B cell (primary cell): ENCODE measurements around the gene ZMAT5. TPM values are rescaled to one million over a fixed set of nuclear protein-coding genes. Genes with fewer than 3 reads are reported as not detected.

Source experiments
- ATAC-seq: fragments of 200-7000 bp; cut with Tn5 transposase; one replicate; pipeline ENCODE4 v1.10.0; 2021; ENCODE audit warnings: low read depth, mild to moderate bottlenecking, moderate number of reproducible peaks, moderate library complexity
- CTCF ChIA-PET: fragments of 350-600 bp; sonication (Branson Sonifier 250); formaldehyde crosslinking; loops from one replicate; lab custom pipeline; 2021; ENCODE audit warnings: antibody characterized with exemption, inconsistent platforms; lab: Charles Lee
- POLR2A ChIA-PET: fragments of 350-600 bp; sonication (Branson Sonifier 250); formaldehyde crosslinking; loops from one replicate; lab custom pipeline; 2021; ENCODE audit warnings: antibody characterized with exemption; lab: Charles Lee
- DNase-seq: peaks from one replicate; pipeline ENCODE4 v3.0.0; 2013
- H2AFZ ChIP-seq: 2 replicates; pipeline ENCODE4 v1.6.1; 2012; ENCODE audit warnings: mild to moderate bottlenecking, low read depth, low read length; ENCODE audit not compliant: insufficient read depth, poor library complexity, severe bottlenecking
- H3K27ac ChIP-seq, 2 donors: 1 replicate in 1 of 2; 2 replicates in 1 of 2; pipeline ENCODE4 v1.5.1; 2012 to 2013; ENCODE audit warnings: low read length in 2 of 2, mild to moderate bottlenecking in 2 of 2, moderate library complexity in 1 of 2
- H3K27me3 ChIP-seq, 4 experiments: fragments of 200-600 bp in 1 of 4; sonication (generic) in 1 of 4; replicated peaks in 1 of 4; 1 replicate in 2 of 4; 2 replicates in 2 of 4; pipeline versions ENCODE4 v1.6.1 to v1.7.0; 2013 to 2016; ENCODE audit warnings: low read length in 3 of 4, mild to moderate bottlenecking in 2 of 4, mixed read lengths in 1 of 4, moderate library complexity in 1 of 4; ENCODE audit not compliant: insufficient read depth in 4 of 4, control insufficient read depth in 3 of 4; ENCODE audit errors: control extremely low read depth in 1 of 4
- H3K36me3 ChIP-seq, 2 experiments: replicated peaks in 1 of 2; 1 replicate in 1 of 2; 2 replicates in 1 of 2; pipeline versions ENCODE4 v1.6.1 to v1.7.1; 2013; ENCODE audit warnings: low read length in 1 of 2; ENCODE audit not compliant: insufficient read depth in 2 of 2, control insufficient read depth in 1 of 2; ENCODE audit errors: control extremely low read depth in 1 of 2, extremely low read depth in 1 of 2
- H3K4me1 ChIP-seq, 2 donors: fragments of 200-600 bp in 1 of 2; sonication (generic) in 1 of 2; 1 replicate in 1 of 2; 2 replicates in 1 of 2; pipeline versions ENCODE4 v1.5.1 to v1.6.1; 2013 to 2017; ENCODE audit warnings: low read length in 2 of 2; ENCODE audit not compliant: control insufficient read depth in 2 of 2, insufficient read depth in 2 of 2
- H3K4me2 ChIP-seq: replicated peaks from 2 replicates; pipeline ENCODE3; 2012; ENCODE audit warnings: mild to moderate bottlenecking, low read depth, low read length; ENCODE audit not compliant: poor library complexity, severe bottlenecking
- H3K4me3 ChIP-seq, 5 experiments: fragments of 200-600 bp in 1 of 5; sonication (generic) in 1 of 5; 1 replicate in 3 of 5; 2 replicates in 2 of 5; pipeline versions ENCODE4 v1.5.1 to v1.7.0; 2011 to 2016; ENCODE audit warnings: low read length in 4 of 5, mild to moderate bottlenecking in 4 of 5, low read depth in 2 of 5, control low read depth in 1 of 5, moderate library complexity in 1 of 5; ENCODE audit not compliant: insufficient read depth in 1 of 5; ENCODE audit errors: control extremely low read depth in 1 of 5, extremely low read depth in 1 of 5
- H3K79me2 ChIP-seq: fragments of 200-600 bp; sonication (generic); one replicate; pipeline ENCODE4 v1.6.0; 2016; ENCODE audit warnings: low read length; ENCODE audit not compliant: control insufficient read depth, insufficient read depth
- H3K9ac ChIP-seq: fragments of 200-600 bp; sonication (generic); 2 replicates; pipeline ENCODE4 v1.6.1; 2017; ENCODE audit warnings: mild to moderate bottlenecking, low read length, moderate library complexity
- H3K9me3 ChIP-seq, 3 donors: one replicate each; pipeline versions ENCODE4 v1.6.1 to v1.7.1; 2013; ENCODE audit warnings: low read length in 2 of 3; ENCODE audit not compliant: control insufficient read depth in 2 of 3, insufficient read depth in 1 of 3; ENCODE audit errors: control extremely low read depth in 1 of 3
- H4K20me1 ChIP-seq: 2 replicates; pipeline ENCODE4 v1.6.0; 2012; ENCODE audit warnings: mild to moderate bottlenecking, low read length; ENCODE audit not compliant: insufficient read depth, control insufficient read depth, poor library complexity, severe bottlenecking
- H3K27ac Mint-ChIP-seq: one replicate; pipeline ENCODE4 v1.8.0; 2021; ENCODE audit warnings: mixed read lengths
- H3K27me3 Mint-ChIP-seq: one replicate; pipeline ENCODE4 v1.8.0; 2021; ENCODE audit warnings: mixed read lengths
- H3K4me1 Mint-ChIP-seq: one replicate; pipeline ENCODE4 v1.8.0; 2021; ENCODE audit warnings: mixed read lengths
- H3K4me3 Mint-ChIP-seq: one replicate; pipeline ENCODE4 v1.8.0; 2021; ENCODE audit warnings: mixed read lengths
- H3K9me3 Mint-ChIP-seq: one replicate; pipeline ENCODE4 v1.8.0; 2022; ENCODE audit warnings: mixed read lengths; ENCODE audit not compliant: insufficient read depth
- EZH2 ChIP-seq: IDR thresholded peaks from 2 replicates; pipeline ENCODE4 v1.6.1; 2012; ENCODE audit warnings: borderline replicate concordance, low read depth, mild to moderate bottlenecking, moderate library complexity, low read length; ENCODE audit not compliant: insufficient read depth, poor library complexity, severe bottlenecking
- WGBS: methylation state at CpG from one replicate; pipeline ENCODE4 v1.1.5; 2013; ENCODE audit warnings: missing lambda C conversion rate; ENCODE audit not compliant: insufficient coverage; 5-methylcytosine and 5-hydroxymethylcytosine counted together
- intact Hi-C: fragments of 100-400 bp; cut with micrococcal nuclease; formaldehyde crosslinking; loops from one replicate; pipeline ENCODE4 v1.10.0; 2022
- polyA plus RNA-seq: library from polyadenylated mRNA; depleted of rRNA; stranded (reverse); fragments of >200 nt; gene quantifications from 2 replicates; pipeline ENCODE4 v1.2.3, GENCODE V29; 2012
- total RNA-seq, 2 donors: library from RNA; stranded (reverse); fragments of 120-200 nt in 1 of 2; gene quantifications; 1 replicate in 1 of 2; 2 replicates in 1 of 2; pipeline versions ENCODE4 v1.2.3 to v1.2.4, GENCODE V29; 2013 to 2022
- TF ChIP-seq, protein P1 (sequence below): fragments of 200-600 bp; IDR thresholded peaks from one replicate; pipeline ENCODE4 v1.8.0; 2022; ENCODE audit warnings: antibody characterized with exemption, mild to moderate bottlenecking

Gene ZMAT5
- total and polyA plus RNA-seq, 2 donors (not counting 1 experiment from before 2014, with no cell fraction given), result 17.8 to 26.3 TPM

DNA sequence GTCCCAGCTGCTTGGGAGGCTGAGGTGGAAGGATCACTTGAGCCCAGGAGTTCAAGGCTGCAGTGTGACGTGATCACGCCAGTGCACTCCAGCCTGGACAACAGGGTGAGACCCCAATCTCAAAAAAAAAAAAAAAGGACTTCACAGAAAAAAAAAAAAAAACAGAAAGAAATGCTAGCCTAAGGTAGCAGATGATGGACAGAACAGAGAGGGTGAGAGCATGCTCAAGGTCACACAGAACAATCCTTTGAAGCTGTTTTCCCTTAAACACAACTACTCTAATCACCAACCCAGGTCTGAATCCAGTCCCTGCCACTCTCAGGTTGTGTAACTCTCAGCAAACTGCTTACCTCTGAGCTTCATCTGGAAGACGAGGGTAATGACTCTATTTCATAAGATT, 9.7 kb downstream of the ZMAT5 start:
- H3K4me1 Mint-ChIP-seq, result peaks cover 6% of the 10 kb centered on the region
- ChIA-PET CTCF (no interaction called here), POLR2A (interaction anchor here (0.7 kb wide), 4 partner anchors 12 to 490 kb away, joined by 3 to 13 read pairs (median 10); no protein-coding TSS in a partner anchor)
- no peaks in the 10 kb centered on the region for H3K9me3 ChIP-seq
- no peak for TF ChIP-seq EZH2
- TF ChIP-seq, protein P1, sequence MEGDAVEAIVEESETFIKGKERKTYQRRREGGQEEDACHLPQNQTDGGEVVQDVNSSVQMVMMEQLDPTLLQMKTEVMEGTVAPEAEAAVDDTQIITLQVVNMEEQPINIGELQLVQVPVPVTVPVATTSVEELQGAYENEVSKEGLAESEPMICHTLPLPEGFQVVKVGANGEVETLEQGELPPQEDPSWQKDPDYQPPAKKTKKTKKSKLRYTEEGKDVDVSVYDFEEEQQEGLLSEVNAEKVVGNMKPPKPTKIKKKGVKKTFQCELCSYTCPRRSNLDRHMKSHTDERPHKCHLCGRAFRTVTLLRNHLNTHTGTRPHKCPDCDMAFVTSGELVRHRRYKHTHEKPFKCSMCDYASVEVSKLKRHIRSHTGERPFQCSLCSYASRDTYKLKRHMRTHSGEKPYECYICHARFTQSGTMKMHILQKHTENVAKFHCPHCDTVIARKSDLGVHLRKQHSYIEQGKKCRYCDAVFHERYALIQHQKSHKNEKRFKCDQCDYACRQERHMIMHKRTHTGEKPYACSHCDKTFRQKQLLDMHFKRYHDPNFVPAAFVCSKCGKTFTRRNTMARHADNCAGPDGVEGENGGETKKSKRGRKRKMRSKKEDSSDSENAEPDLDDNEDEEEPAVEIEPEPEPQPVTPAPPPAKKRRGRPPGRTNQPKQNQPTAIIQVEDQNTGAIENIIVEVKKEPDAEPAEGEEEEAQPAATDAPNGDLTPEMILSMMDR, result no peak
- ATAC-seq, result no peak
- no peaks in the 10 kb centered on the region for H3K27me3 Mint-ChIP-seq
- no peak overlapping the region for H2AFZ ChIP-seq
- no peak overlapping the region for H3K4me3 ChIP-seq
- WGBS, result 100% methylated on average over 1 of the region's 3 CpGs
- H3K27ac Mint-ChIP-seq, result no peak overlapping the region
- no peak overlapping the region for H3K27ac ChIP-seq
- H3K4me2 ChIP-seq, result no peak overlapping the region
- no peaks in the 10 kb centered on the region for H3K27me3 ChIP-seq
- intact Hi-C loops, result no loop called here
- H3K9ac ChIP-seq, result no peak overlapping the region
- H3K4me1 ChIP-seq, result no peaks in the 10 kb centered on the region
- DNase-seq, result no peak
- H3K9me3 Mint-ChIP-seq, result no peaks in the 10 kb centered on the region
- H3K4me3 Mint-ChIP-seq, result no peak overlapping the region
- H4K20me1 ChIP-seq, result peaks cover 4% of the 10 kb centered on the region
- H3K36me3 ChIP-seq, result peaks cover 0 to 1% of the 10 kb centered on the region in 2 experiments
- H3K79me2 ChIP-seq, result peaks cover 24% of the 10 kb centered on the region

GRCh38 chr22:29756341-29756740, 10.5 kb downstream of the ZMAT5 start:
- ATAC-seq, result no peak
- Histone ChIP-seq H3K4me2 (no peak overlapping the region), H3K79me2 (peaks cover 24% of the 10 kb centered on the region), H3K27ac (no peak overlapping the region), H3K36me3 (peaks cover 0 to 1% of the 10 kb centered on the region in 2 experiments), H3K27me3 (no peaks in the 10 kb centered on the region), H3K9me3 (no peaks in the 10 kb centered on the region), H3K4me3 (no peak overlapping the region), H4K20me1 (peaks cover 4% of the 10 kb centered on the region), H2AFZ (no peak overlapping the region), H3K4me1 (no peaks in the 10 kb centered on the region), H3K9ac (no peak overlapping the region)
- WGBS, result 96% methylated on average over 7 of the region's 7 CpGs
- POLR2A ChIA-PET, result interaction anchor here (0.7 kb wide), 1 partner anchor 12 kb away, joined by 9 read pairs; no protein-coding TSS in a partner anchor
- Mint-ChIP-seq H3K9me3 (no peaks in the 10 kb centered on the region), H3K4me1 (peaks cover 6% of the 10 kb centered on the region), H3K4me3 (no peak overlapping the region), H3K27me3 (no peaks in the 10 kb centered on the region), H3K27ac (no peak overlapping the region)
- intact Hi-C loops, result no loop called here
- CTCF ChIA-PET, result interaction anchor here (1.0 kb wide), 1 partner anchor 9 kb away, joined by 3 read pairs; no protein-coding TSS in a partner anchor
- no peak for TF ChIP-seq EZH2
- TF ChIP-seq, protein P1, result no peak
- DNase-seq, result no peak
